Upper lobe of left lung (tissue), 6 donors: ENCODE data around the gene PTPRJ. TPM values are rescaled to one million over a fixed set of nuclear protein-coding genes. Genes with fewer than 3 reads are reported as not detected.

Experiments used
- ATAC-seq, 2 donors: fragments of 200-7000 bp; cut with Tn5 transposase; one replicate each; pipeline ENCODE4 v1.9.1; 2022; ENCODE audit warnings: mild to moderate bottlenecking in 2 of 2, moderate library complexity in 2 of 2; ENCODE audit not compliant: low FRiP score in 2 of 2
- DNase-seq, 2 donors: peaks; one replicate each; pipeline ENCODE4 v3.0.0-alpha.2; 2019 to 2020
- H3K27ac ChIP-seq, 4 donors: fragments of 200-600 bp; sonication (generic); one replicate each; pipeline ENCODE4 v1.5.1; 2016 to 2019
- H3K27me3 ChIP-seq, 4 donors: fragments of 200-600 bp; sonication (generic); one replicate each; pipeline ENCODE4 v1.5.1; 2017 to 2019
- H3K36me3 ChIP-seq, 4 donors: fragments of 200-600 bp; sonication (generic); one replicate each; pipeline ENCODE4 v1.5.1; 2016 to 2019
- H3K4me1 ChIP-seq, 4 donors: fragments of 200-600 bp; sonication (generic); one replicate each; pipeline ENCODE4 v1.5.1; 2018 to 2019
- H3K4me3 ChIP-seq, 4 donors: fragments of 200-600 bp; sonication (generic); one replicate each; pipeline ENCODE4 v1.5.1; 2017 to 2019; ENCODE audit warnings: mild to moderate bottlenecking in 2 of 4, moderate library complexity in 1 of 4
- H3K9me3 ChIP-seq, 4 donors: fragments of 200-600 bp; sonication (generic); one replicate each; pipeline ENCODE4 v1.5.1; 2018 to 2019
- CTCF ChIP-seq, 6 experiments: fragments of 450-650 bp in 4 of 6; fragments of 200-600 bp in 2 of 6; sonication (generic) in 2 of 6; IDR thresholded peaks; one replicate each; pipeline ENCODE4 v1.5.1; 2016 to 2019; ENCODE audit warnings: antibody characterized with exemption in 6 of 6
- EP300 ChIP-seq, 4 donors: sonication (generic); formaldehyde crosslinking; IDR thresholded peaks; one replicate each; pipeline ENCODE4 v1.5.1; 2017; ENCODE audit warnings: antibody characterized with exemption in 4 of 4, control low read depth in 2 of 4
- POLR2A ChIP-seq, 4 donors: fragments of 450-650 bp; IDR thresholded peaks; one replicate each; pipeline ENCODE4 v1.5.1; 2016 to 2017; ENCODE audit warnings: antibody characterized with exemption in 4 of 4, mild to moderate bottlenecking in 2 of 4
- POLR2AphosphoS5 ChIP-seq, 2 donors: sonication (generic); formaldehyde crosslinking; IDR thresholded peaks; one replicate each; pipeline ENCODE4 v1.5.1; 2017; ENCODE audit warnings: antibody characterized with exemption in 2 of 2
- WGBS, 2 donors: methylation state at CpG; one replicate each; pipeline ENCODE4 v1.1.5; 2017 to 2018; 5-methylcytosine and 5-hydroxymethylcytosine counted together
- total RNA-seq, 6 donors: library from RNA; depleted of rRNA in 4 of 6; stranded (reverse); fragments of >200 nt in 4 of 6; gene quantifications; one replicate each; pipeline versions ENCODE4 v1.1.0 to v1.2.1, GENCODE V29; 2016 to 2021
- donor health status: DM: no; HTN: no; CAD: no; lungs with moderate emphysema.
- donor health status: DM: no; HTN: yes; CAD: no; lungs with severe emphysema.

The PTPRJ gene
- total RNA-seq, 6 donors from 2014 or later = 17.9 to 50.4 (median 32.9) TPM

GRCh38 chr11:48098024-48098423 lies 117.7 kb downstream of the PTPRJ start:
- 71 to 89% methylated on average over 6 of the region's 6 CpGs for WGBS, 2 donors
- Histone ChIP-seq H3K4me1 (peaks cover 16 to 23% (median 18%) of the 10 kb centered on the region in 4 donors), H3K27ac (no peak overlapping the region), H3K4me3 (no peak overlapping the region), H3K9me3 (no peaks in the 10 kb centered on the region), H3K27me3 (no peaks in the 10 kb centered on the region), H3K36me3 (no peaks in the 10 kb centered on the region)
- DNase-seq = no peak
- TF ChIP-seq CTCF (IDR thresholded peaks at IDR 0.05) = no peak
- no peak for TF ChIP-seq EP300 (IDR thresholded peaks at IDR 0.05)
- no peak for TF ChIP-seq POLR2A (IDR thresholded peaks at IDR 0.05)
- no peak for TF ChIP-seq POLR2AphosphoS5 (IDR thresholded peaks at IDR 0.05)
- ATAC-seq = no peak

GRCh38 chr11:48099916-48100446 lies 119.6 kb downstream of the PTPRJ start:
- no peak for TF ChIP-seq CTCF (IDR thresholded peaks at IDR 0.05)
- no peak for TF ChIP-seq POLR2AphosphoS5 (IDR thresholded peaks at IDR 0.05)
- no peak for TF ChIP-seq EP300 (IDR thresholded peaks at IDR 0.05)
- no peak for TF ChIP-seq POLR2A (IDR thresholded peaks at IDR 0.05)
- H3K36me3 ChIP-seq = no peaks in the 10 kb centered on the region
- H3K27me3 ChIP-seq = no peaks in the 10 kb centered on the region
- no peak overlapping the region for H3K4me3 ChIP-seq
- ATAC-seq (no peak), DNase-seq (no peak)
- H3K4me1 ChIP-seq = peaks cover 0 to 11% (median 5%) of the 10 kb centered on the region in 4 donors
- WGBS, 2 donors = 91% methylated on average over 6 of the region's 6 CpGs
- H3K9me3 ChIP-seq = no peaks in the 10 kb centered on the region
- H3K27ac ChIP-seq = no peak overlapping the region

- no peak for ATAC-seq
- Histone ChIP-seq H3K4me3 (no peak overlapping the region), H3K27ac (no peak overlapping the region), H3K27me3 (no peaks in the 10 kb centered on the region), H3K36me3 (no peaks in the 10 kb centered on the region), H3K9me3 (no peaks in the 10 kb centered on the region), H3K4me1 (peaks cover 0 to 11% (median 2%) of the 10 kb centered on the region in 4 donors)
- WGBS, 2 donors = 82 to 85% methylated on average over 10 to 11 of the region's 11 CpGs
- TF ChIP-seq POLR2A (IDR thresholded peaks at IDR 0.05) (no peak), CTCF (IDR thresholded peaks at IDR 0.05) (no peak), POLR2AphosphoS5 (IDR thresholded peaks at IDR 0.05) (no peak), EP300 (IDR thresholded peaks at IDR 0.05) (no peak)
- DNase-seq = no peak
Measured at GRCh38 chr11:48101044-48101733, 120.8 kb downstream of the PTPRJ start.

GRCh38 chr11:48101958-48102357 lies 121.6 kb downstream of the PTPRJ start:
- no peaks in the 10 kb centered on the region for H3K9me3 ChIP-seq
- H3K4me1 ChIP-seq = peaks cover 0 to 9% (median 1%) of the 10 kb centered on the region in 4 donors
- H3K36me3 ChIP-seq = no peaks in the 10 kb centered on the region
- DNase-seq (no peak), ATAC-seq (no peak)
- no peak overlapping the region for H3K4me3 ChIP-seq
- H3K27me3 ChIP-seq = no peaks in the 10 kb centered on the region
- H3K27ac ChIP-seq = no peak overlapping the region
- TF ChIP-seq EP300 (IDR thresholded peaks at IDR 0.05) (no peak), POLR2A (IDR thresholded peaks at IDR 0.05) (no peak), CTCF (IDR thresholded peaks at IDR 0.05) (no peak), POLR2AphosphoS5 (IDR thresholded peaks at IDR 0.05) (no peak)
- 63 to 64% methylated on average over 6 of the region's 6 CpGs for WGBS, 2 donors
